ACHN (cell line): ENCODE data around the gene CD2AP.
"Not testable (repeated sequence)": the region's sequence is repeated elsewhere in the genome, so short reads cannot be mapped to it uniquely, and the experiment has no call there.

Source experiments
- DNase-seq: peaks from one replicate; pipeline ENCODE4 v3.0.0-alpha.2; 2015
- in situ Hi-C: cut with HindIII; loops from 2 replicates; pipeline ENCODE4 v1.10.0; 2017; ENCODE audit warnings: low sequenced_read_pairs, low pct_ligation_motif_present, low pct_unique_long_range_greater_than_20kb

The CD2AP gene, protein sequence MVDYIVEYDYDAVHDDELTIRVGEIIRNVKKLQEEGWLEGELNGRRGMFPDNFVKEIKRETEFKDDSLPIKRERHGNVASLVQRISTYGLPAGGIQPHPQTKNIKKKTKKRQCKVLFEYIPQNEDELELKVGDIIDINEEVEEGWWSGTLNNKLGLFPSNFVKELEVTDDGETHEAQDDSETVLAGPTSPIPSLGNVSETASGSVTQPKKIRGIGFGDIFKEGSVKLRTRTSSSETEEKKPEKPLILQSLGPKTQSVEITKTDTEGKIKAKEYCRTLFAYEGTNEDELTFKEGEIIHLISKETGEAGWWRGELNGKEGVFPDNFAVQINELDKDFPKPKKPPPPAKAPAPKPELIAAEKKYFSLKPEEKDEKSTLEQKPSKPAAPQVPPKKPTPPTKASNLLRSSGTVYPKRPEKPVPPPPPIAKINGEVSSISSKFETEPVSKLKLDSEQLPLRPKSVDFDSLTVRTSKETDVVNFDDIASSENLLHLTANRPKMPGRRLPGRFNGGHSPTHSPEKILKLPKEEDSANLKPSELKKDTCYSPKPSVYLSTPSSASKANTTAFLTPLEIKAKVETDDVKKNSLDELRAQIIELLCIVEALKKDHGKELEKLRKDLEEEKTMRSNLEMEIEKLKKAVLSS

GRCh38 chr6:47477497-47478232, at the start of gene CD2AP:
TSS of gene CD2AP (plus strand) at chr6:47477789. CDS start at chr6:47478245, 456 bp downstream.
- in situ Hi-C loops = no loop called here
- DNase-seq = peak; percentile 85

DNA sequence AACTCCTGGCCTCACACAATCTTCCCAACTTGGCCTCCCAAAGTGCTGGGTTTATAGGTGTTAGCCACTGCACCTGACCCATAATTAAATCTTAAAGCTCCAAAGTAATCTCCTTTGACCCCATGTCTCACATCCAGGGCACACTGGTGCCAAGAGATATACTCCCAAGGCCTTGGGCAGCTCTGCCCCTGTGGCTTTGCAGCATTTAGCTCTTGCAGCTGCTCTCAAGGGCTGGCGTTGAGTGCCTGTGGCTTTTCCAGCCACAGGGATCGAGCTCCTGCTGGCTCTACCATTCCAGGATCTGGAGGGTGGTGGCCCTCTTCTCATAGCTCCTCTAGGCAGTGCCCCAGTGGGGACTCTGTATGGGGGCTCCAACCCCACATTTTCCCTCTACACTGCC, 49.3 kb upstream of the CD2AP start:
- no peak for DNase-seq
- in situ Hi-C loops = no loop called here

DNA sequence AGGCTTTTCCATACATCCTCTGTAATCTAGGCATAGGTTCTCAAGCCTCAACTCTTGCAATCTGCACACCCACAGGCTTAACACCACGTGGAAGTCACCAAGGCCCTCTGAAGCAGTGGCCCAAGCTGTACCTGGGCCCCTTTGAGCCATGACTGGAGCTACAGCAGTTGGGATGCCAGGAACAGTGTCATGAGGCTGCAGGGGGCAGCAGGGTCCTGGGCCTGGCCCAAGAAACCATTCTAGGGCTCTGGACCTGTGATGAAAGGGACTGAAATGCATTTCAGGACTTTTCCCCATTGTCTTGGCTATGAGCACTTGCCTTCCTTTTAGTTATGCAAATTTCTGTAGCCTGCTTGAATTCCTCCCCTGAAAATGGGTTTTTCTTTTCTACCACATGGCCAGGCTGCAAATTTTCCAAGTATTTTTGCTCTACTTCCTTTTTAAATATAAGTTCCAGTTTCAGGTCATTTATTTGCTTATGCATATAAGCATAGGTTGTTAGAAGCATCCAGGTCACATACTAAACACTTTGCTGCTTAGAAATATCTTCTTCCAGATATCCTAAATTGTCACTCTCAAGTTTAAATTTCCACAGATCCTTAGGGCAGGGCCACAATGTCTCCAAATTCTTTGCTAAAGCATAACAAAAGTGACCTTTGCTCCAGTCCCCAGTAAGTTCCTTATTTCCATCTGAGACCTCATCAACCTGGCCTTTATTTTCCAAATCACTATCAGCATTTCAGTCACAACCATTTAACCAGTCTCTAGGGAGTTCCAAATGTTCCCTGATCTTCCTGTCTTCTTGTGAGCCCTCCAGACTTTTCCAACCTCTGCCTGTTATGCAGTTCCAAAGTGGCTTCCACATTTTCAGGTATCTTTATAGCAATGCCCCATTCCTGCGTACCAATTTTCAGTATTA, 48.6 kb upstream of the CD2AP start:
- DNase-seq = no peak

DNA sequence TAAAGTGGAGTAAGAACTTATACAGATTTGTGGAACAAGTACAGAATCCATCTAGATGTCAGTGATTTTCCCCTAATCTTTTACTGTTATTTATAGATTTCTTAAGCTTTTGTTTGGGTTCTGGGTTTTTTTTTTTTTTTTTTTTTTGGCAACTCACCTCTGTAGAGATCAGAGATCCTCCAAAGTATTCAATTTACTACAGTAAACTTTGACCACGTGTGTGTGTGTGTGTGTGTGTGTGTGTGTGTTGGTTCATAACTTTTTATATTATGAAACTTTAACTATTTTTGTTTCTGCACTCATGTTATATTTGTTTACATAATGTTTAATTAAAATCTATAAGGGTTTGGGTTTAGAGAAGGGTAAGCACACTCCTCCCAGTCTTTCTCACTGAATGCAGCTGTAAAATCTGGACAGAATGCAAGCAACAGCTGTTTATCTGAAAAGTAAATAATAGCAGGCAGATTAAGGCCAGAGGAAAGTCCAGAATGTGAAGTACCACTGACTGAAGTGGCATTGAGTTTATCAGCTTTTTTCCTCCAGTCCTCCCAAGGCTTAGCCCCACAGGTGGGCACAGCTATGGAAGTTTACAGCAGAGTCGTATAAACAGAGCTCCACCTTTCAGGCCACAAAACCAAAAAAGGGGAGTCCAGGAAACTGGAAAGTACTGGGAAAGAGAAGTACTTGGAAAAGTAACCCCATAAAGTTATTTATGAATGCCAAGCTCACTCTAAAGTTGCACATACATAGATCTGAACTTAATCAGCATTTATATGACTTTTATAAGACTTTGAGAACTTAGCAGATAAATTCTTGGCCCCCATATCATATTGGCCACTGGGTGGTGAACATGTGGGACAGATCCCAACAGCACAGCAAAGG, 43.0 kb upstream of the CD2AP start:
- DNase-seq = no peak
- in situ Hi-C loops = no loop called here

More for the DNA sequence above, 48.6 kb upstream of the CD2AP start:
- in situ Hi-C loops = no loop called here

GRCh38 chr6:47435254-47435612, 42.4 kb upstream of the CD2AP start:
- in situ Hi-C loops = no loop called here
- no peak for DNase-seq

DNA sequence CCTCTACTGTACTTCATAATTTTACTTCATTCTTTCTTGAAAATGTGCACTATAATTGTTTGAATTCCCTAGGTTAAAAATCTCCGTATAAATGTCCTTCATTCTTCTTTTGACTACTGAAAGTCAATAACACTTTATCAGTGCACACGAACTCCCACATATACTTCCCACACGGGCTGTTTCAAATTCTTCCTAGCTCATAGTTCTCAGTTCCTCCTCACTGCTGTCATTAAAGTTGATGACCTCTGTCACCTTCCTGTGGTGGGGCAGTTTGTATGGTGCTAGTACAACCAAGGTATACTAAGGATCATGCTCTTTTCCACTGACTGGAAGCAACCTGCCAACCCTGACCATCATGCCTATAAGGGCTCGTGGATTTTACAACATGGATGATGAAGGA, 40.0 kb upstream of the CD2AP start:
- in situ Hi-C loops = no loop called here
- no peak for DNase-seq

GRCh38 chr6:47438481-47439347, 38.9 kb upstream of the CD2AP start:
- no peak for DNase-seq
- in situ Hi-C loops = no loop called here

DNA sequence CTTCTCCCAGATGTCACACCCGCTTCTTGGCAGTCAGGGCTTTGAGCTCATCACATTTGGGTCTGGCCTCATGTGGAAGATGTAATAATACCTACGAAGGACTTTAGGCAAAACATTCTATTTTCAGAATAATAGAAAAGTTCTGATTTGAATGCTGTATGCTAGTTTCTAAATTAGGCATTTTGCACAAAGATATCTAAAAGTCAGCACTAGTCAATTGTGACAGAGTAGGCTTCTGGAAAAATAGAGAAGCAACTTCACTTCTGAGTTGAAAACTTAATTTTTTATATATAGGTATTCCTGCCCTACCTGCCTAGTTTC, 38.3 kb upstream of the CD2AP start:
- DNase-seq = no peak
- in situ Hi-C loops = no loop called here

GRCh38 chr6:47440719-47441118, 36.9 kb upstream of the CD2AP start:
- DNase-seq = no peak

DNA sequence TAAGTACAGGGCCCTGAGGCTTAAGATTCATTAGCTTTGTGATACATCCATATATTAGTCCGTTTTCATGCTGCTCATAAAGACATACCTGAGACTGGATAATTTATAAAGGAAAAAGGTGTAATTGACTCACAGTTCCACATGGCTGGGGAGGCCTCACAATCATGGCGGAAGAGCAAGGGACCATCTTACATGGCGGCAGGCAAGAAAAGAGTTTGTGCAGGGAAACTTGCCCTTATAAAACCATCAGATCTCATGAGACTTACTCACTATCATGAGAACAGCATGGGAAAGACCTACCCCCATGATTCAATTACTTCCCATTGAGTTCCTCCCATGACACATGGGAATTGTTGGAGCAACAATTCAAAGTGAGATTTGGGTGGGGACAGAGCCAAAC, 32.6 kb upstream of the CD2AP start:
- DNase-seq, in situ Hi-C loops: not testable (repeated sequence)

More at GRCh38 chr6:47440719-47441118, 36.9 kb upstream of the CD2AP start:
- in situ Hi-C loops = no loop called here

DNA sequence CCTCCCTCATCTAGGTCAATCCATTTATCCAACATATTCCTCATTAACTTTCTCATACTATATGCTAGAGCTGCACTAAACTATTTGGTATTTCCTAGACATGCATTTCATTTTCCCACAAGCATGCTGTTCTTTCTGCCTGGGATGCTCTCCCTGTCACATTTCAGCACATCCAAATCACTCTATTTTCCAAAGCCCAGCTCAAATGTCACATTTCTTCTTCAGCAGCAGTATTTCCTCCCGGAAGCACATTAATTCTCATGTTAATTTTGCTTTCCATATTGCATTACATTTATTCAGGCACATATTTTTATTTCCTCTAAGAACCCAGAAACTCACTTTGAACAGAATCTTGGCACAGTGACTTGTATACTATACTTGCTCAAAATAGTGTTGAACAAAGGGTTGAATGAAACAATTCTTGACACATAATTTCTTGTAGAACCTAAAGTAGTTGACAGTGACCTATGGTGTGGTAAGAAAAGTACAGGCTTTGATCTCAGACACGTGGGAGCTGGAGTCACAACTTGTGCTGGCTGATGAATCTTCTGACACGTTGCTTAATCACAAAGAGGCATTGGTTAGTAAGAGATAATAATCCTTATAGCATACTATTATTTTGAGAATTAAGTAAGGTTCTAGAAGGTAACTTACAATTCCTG, 30.8 kb upstream of the CD2AP start:
- no peak for DNase-seq
- in situ Hi-C loops = no loop called here

DNA sequence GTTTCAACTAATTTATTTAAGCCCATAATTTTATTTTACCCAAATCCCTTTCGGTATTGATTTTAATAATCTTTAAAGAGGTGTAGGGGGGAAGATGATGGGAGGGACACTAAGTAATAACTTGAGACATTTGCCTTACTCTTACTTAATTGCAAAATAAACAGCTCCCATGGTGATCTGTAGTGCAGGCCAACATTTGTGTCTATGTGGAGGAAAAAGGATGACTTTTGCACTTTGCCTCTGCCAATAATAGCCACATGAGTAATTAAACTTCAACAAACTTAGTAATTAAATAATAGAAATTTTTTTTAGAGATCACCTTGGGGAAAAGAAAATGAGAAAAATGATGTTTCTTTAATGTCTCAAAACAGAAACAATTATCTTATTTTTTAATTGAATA, 29.9 kb upstream of the CD2AP start:
- in situ Hi-C loops = no loop called here
- no peak for DNase-seq

DNA sequence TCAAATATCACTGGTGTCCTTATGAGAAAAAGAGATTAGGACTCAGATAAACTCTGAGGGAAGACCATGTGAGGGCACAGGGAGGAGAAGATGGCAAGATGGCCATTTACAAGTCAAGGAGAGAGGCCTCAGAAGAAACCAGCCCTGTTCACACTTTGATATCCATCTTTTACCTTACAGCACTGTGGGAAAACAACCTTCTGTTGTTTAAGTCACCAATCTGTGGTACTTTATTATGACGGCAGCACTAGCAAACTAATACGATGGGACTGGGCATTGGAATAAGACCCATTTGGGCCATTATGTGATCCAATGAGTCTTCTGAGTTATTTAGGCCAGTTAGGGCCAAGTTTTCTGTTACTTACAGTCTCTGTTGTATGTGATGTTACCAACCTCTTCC, 26.4 kb upstream of the CD2AP start:
- in situ Hi-C loops = no loop called here
- DNase-seq = no peak

DNA sequence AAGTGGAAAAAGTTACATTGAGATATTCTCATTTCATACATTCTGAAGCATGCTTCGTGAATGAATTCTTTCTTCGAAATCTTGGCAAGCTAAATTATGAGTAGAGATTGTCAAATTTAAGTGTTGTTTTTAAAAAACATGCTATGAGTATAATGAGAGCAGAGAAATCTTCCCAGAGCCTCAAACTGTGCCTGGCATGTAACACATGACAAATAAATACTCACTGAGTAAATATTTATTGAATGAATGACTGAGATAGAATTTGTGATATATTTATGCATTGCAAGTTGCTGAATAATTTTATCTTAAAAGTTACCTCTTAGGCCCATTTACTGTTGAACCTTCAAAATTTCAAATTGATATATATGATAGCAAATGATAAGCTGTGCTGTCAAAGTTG, 24.7 kb upstream of the CD2AP start:
- no peak for DNase-seq
- in situ Hi-C loops = no loop called here

- in situ Hi-C loops = no loop called here
- DNase-seq = no peak
These were observed 24.1 kb upstream of the CD2AP start for GRCh38 chr6:47453372-47453936.

DNA sequence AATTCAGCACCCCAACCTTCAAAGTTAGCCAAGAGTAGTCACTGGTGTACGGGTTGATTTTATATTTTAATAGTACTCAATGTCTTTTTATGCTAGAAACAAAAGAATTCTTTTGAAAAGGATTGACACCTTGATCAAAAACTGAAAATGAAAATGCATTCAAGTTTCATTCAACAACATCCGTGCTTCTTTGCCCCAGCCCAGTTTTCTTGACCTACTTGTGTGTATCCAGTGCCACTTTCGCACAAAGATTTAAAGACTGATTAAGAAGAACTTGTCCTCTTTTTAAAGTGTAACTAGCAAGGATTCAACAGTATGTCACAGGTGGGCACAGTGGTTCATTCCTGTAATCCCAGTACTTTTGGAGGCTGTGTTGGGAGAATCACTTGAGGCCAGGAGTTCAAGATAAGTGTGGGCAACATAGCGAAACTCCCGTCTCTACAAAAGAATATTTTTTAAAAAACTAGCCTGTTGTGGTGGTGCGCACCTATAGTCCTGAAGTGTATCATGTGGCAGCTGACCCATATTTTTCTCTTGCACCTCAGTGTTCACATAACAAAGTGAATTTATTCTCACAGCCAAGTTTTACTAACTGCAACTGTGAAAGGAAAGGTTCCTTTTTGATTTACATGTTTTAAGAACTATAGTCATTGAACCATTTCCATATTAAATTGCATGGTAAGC, 22.7 kb upstream of the CD2AP start:
- in situ Hi-C loops = no loop called here
- DNase-seq = no peak
